Forelimb muscle (tissue), 1 donor: ENCODE data around the gene KPRP. TPM values are rescaled to one million over a fixed set of nuclear protein-coding genes. Genes with fewer than 3 reads are reported as not detected.

Experiments
- DNase-seq: peaks from one replicate; pipeline ENCODE4 v3.0.0-alpha.2; 2013; ENCODE audit warnings: low read depth
- polyA plus RNA-seq: library from polyadenylated mRNA; unstranded; fragments of 120-200 nt; gene quantifications from one replicate; pipeline ENCODE4 v1.2.1, GENCODE V29; 2013; ENCODE audit not compliant: insufficient read length

The KPRP gene
- polyA plus RNA-seq, 1 donor, result not detected

DNA sequence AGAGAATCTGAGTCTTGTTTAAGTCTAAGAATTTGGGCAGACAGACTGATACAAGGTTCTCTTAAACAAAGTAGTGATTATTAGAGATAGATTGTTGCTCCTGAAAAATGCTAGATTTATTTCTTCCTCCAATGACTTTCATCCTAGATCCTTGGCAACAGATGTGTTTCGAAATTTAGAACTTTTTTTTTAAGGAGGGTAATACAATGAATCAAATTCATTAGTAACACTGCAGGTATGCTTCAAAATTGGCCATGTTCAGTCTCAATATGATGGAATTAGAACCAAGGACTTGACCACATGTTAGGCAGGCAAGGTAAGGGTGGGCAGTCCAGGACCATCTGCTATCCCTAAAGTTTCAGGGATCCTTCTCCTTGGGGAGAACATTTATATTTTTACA, 12.6 kb downstream of the KPRP start:
- no peak for DNase-seq

- DNase-seq, result no peak
Observed at GRCh38 chr1:152774875-152775274, 17.1 kb downstream of the KPRP start, which contains the start of gene LCE1F. LCE1F (plus strand) TSS chr1:152775140; CDS start chr1:152776372, 1,232 bp downstream.

DNA sequence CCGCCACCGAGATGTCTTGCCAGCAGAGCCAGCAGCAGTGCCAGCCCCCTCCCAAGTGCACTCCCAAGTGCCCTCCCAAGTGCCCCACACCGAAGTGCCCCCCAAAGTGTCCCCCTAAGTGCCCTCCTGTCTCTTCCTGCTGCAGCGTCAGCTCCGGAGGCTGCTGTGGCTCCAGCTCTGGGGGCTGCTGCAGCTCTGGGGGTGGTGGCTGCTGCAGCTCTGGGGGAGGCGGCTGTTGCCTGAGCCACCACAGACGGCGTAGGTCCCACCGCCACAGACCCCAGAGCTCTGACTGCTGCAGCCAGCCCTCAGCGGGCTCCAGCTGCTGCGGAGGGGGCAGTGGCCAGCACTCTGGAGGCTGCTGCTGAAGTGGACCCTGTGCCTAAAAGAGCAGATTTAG, 18.5 kb downstream of the KPRP start:
- no peak for DNase-seq

DNA sequence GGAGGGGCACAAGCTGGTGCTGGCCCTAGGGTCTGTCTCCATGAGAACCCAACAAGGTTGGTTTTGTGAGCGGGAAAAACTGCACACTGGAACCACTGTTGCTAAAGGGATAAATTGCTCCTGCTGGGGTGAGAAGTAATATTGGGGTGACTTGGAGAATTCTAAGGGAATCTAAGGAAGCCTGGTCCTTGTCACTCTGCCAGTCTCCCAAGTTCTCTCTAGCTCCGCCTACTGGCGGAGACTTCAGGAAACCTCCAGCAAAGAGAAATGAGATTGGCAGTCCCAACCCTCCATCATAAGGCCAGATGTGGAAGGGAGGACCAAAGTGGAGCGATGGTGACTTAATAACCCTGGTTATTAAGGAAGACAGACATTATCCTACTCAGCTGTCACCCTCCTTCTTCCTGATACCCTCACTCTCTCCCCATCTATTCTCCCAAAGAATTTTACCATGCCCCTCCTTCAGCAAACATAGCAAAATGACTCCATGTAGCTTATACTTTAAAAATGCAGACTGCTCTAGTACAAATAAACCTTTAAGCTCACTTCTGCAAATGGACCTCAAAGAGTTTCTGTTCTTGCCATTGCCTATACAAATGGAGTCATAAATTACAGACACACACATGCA, 19.8 kb downstream of the KPRP start:
- DNase-seq, result no peak

- DNase-seq, result no peak
Observed at GRCh38 chr1:152783095-152783494, 25.3 kb downstream of the KPRP start.

GRCh38 chr1:152786077-152786476, 28.3 kb downstream of the KPRP start, which contains the start of gene LCE1E:
LCE1E (plus strand) TSS chr1:152786257; CDS start chr1:152787300, 1,043 bp downstream.
- no peak for DNase-seq

DNA sequence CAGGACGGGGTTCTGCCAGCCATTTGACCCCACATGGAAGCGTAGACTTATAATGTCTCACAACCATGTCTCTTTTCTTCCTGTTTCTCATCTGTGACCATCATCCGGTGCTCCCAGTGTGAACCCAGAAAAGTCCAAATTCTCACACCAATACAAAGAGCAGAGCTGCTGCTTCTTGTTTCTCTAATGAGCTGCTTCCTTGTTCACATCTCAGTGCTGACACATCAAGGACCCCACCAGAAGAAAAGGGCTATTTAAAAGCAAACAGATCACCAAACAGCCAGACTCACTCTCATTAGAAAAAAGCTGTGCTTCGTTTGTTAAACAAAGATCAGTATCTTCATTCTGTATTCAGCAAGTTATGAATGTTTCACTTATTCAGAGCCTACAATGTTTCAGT, 37.9 kb downstream of the KPRP start:
- DNase-seq, result no peak

DNA sequence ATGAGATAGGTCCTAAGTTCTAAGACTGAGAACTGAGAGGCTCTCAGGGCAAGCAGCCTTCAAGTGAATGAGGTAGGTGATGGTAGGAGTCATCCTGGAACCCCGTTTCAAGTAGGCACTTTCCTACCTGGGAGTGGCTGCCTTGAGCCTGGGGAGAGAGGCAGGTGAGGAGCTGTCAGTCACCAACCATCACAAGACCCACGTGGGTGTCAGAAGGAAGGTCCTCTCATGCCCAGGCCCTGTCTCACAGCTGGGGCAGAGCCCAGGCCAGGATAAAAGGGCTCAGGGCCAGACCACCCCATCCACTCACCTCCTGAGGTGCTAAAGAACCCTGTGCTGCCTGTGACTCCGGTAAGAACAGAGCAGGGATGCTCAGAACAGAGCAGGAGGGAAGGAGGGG, 38.6 kb downstream of the KPRP start, which contains the start of gene LCE1D:
TSS of gene LCE1D (plus strand) at position 301 of the 400 bp plus-strand sequence. CDS start 1,074 bp downstream, outside the sequence.
- DNase-seq, result no peak

GRCh38 chr1:152801333-152801732, 43.5 kb downstream of the KPRP start:
- DNase-seq, result no peak

GRCh38 chr1:152806576-152806975, 48.8 kb downstream of the KPRP start, which contains the start of gene LCE1C:
LCE1C (minus strand) TSS chr1:152806651; CDS start chr1:152805478, 1,173 bp downstream.
- DNase-seq, result no peak

DNA sequence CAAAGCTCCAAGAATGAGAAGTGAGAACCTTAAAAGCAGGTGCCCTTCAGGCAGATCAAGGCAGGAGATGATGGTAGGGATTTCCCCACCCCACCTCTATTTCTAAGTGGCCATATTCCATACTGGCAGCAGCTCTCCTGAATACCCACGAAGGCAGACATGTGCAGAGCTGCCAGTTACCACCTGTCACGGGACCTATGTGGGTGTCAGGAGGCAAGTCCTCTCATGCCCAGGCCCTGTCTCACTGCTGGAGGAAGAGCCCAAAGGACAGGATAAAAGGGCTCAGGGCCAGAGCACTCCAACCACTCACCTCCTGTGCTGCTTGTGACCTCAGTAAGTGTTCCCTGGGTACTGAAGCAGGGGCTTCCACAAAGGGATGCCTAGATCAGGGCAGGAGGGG, 53.2 kb downstream of the KPRP start:
- no peak for DNase-seq

Other genes with a start within 250 kb of the KPRP start
- not detected for gene LCE5A, start 247.2 kb upstream of the KPRP start, polyA plus RNA-seq
- gene CRCT1, start 243.5 kb upstream of the KPRP start, polyA plus RNA-seq, result not detected
- not detected for gene LCE3E, start 191.2 kb upstream of the KPRP start, polyA plus RNA-seq
- not detected for gene LCE3D, start 177.5 kb upstream of the KPRP start, polyA plus RNA-seq
- gene LCE3C, start 157.8 kb upstream of the KPRP start, polyA plus RNA-seq, result not detected
- not detected for gene LCE3B, start 144.2 kb upstream of the KPRP start, polyA plus RNA-seq
- gene LCE3A, start 134.9 kb upstream of the KPRP start, polyA plus RNA-seq, result not detected
- not detected for gene LCE2D, start 94.6 kb upstream of the KPRP start, polyA plus RNA-seq
- gene LCE2C, start 82.7 kb upstream of the KPRP start, polyA plus RNA-seq, result not detected
- gene LCE2B, start 71.9 kb upstream of the KPRP start, polyA plus RNA-seq, result not detected
- gene LCE2A, start 59.7 kb upstream of the KPRP start, polyA plus RNA-seq, result not detected
- gene LCE4A, start 49.9 kb upstream of the KPRP start, polyA plus RNA-seq, result not detected
- gene LCE1F, start 17.1 kb downstream of the KPRP start, polyA plus RNA-seq, result not detected
- not detected for gene LCE1E, start 28.2 kb downstream of the KPRP start, polyA plus RNA-seq
- not detected for gene LCE1D, start 38.7 kb downstream of the KPRP start, polyA plus RNA-seq
- not detected for gene LCE1C, start 48.6 kb downstream of the KPRP start, polyA plus RNA-seq
- gene LCE1B, start 53.9 kb downstream of the KPRP start, polyA plus RNA-seq, result not detected
- gene LCE1A, start 69.4 kb downstream of the KPRP start, polyA plus RNA-seq, result not detected
- not detected for gene LCE6A, start 84.8 kb downstream of the KPRP start, polyA plus RNA-seq
- gene LCE7A, start 102.0 kb downstream of the KPRP start, polyA plus RNA-seq, result not detected
- not detected for gene SMCP, start 120.3 kb downstream of the KPRP start, polyA plus RNA-seq
- gene IVL, start 150.5 kb downstream of the KPRP start, polyA plus RNA-seq, result not detected
- not detected for gene SPRR5, start 189.2 kb downstream of the KPRP start, polyA plus RNA-seq
- gene SPRR4, start 212.6 kb downstream of the KPRP start, polyA plus RNA-seq, result not detected
- gene SPRR1A, start 226.1 kb downstream of the KPRP start, polyA plus RNA-seq, result not detected
- not detected for gene SPRR3, start 243.7 kb downstream of the KPRP start, polyA plus RNA-seq